ENCODE measurements around the gene BGLAP. TPM values are rescaled to one million over a fixed set of nuclear protein-coding genes. Genes with fewer than 3 reads are reported as not detected.

The BGLAP gene
- total RNA-seq, 1 experiment from 2014 or later, result 2.4 TPM

GRCh38 chr1:156253634-156254033 is 11.7 kb downstream of the BGLAP start:
- no TSS peak for BruUV-seq (replicated peaks)
- ChIA-PET CTCF (interaction anchor here (1.4 kb wide), 1 partner anchor 29 kb away, joined by 3 read pairs; no protein-coding TSS in a partner anchor), POLR2A (ENCODE audit: low non-redundant PET) (no interaction called here)
- H3K4me3 ChIP-seq (ENCODE audit: low read depth, low read length, poor library complexity, severe bottlenecking), result no peak overlapping the region
- no peak overlapping the region for H3K27ac ChIP-seq (ENCODE audit: low read depth, low read length, poor library complexity, severe bottlenecking)
- DNase-seq (ENCODE audit: low spot score), result no peak
- intact Hi-C loops (cut with micrococcal nuclease; ENCODE audit: unreplicated experiment), result no loop called here
- H3K27me3 ChIP-seq (replicated peaks; ENCODE audit: insufficient read depth, low read depth, low read length, poor library complexity), result no peaks in the 10 kb centered on the region
- TF ChIP-seq EZH2 (IDR thresholded peaks at IDR 0.05; ENCODE audit: borderline replicate concordance, low read depth, low read length, poor library complexity, severe bottlenecking), result no peak
- no peak for TF ChIP-seq CTCF (conservative IDR thresholded peaks at IDR 0.05; ENCODE audit: low read depth, low read length)
- H3K36me3 ChIP-seq (ENCODE audit: insufficient read depth, low read length, poor library complexity, severe bottlenecking), result peaks cover 73% of the 10 kb centered on the region
- H3K4me1 ChIP-seq (ENCODE audit: insufficient read depth, low read length, poor library complexity, severe bottlenecking), result no peaks in the 10 kb centered on the region
- H3K9me3 ChIP-seq (ENCODE audit: low read depth, low read length, poor library complexity, severe bottlenecking), result no peaks in the 10 kb centered on the region

GRCh38 chr1:156257711-156258110 is 15.7 kb downstream of the BGLAP start:
- H3K9me3 ChIP-seq (ENCODE audit: low read depth, low read length, poor library complexity, severe bottlenecking), result no peaks in the 10 kb centered on the region
- no peak overlapping the region for H3K4me3 ChIP-seq (ENCODE audit: low read depth, low read length, poor library complexity, severe bottlenecking)
- no peak overlapping the region for H3K27ac ChIP-seq (ENCODE audit: low read depth, low read length, poor library complexity, severe bottlenecking)
- peaks cover 76% of the 10 kb centered on the region for H3K36me3 ChIP-seq (ENCODE audit: insufficient read depth, low read length, poor library complexity, severe bottlenecking)
- no TSS peak for BruUV-seq (replicated peaks)
- ChIA-PET POLR2A (ENCODE audit: low non-redundant PET) (no interaction called here), CTCF (no interaction called here)
- TF ChIP-seq CTCF (conservative IDR thresholded peaks at IDR 0.05; ENCODE audit: low read depth, low read length), result no peak
- no peak for TF ChIP-seq EZH2 (IDR thresholded peaks at IDR 0.05; ENCODE audit: borderline replicate concordance, low read depth, low read length, poor library complexity, severe bottlenecking)
- no peaks in the 10 kb centered on the region for H3K4me1 ChIP-seq (ENCODE audit: insufficient read depth, low read length, poor library complexity, severe bottlenecking)
- intact Hi-C loops (cut with micrococcal nuclease; ENCODE audit: unreplicated experiment), result no loop called here
- DNase-seq (ENCODE audit: low spot score), result no peak
- no peaks in the 10 kb centered on the region for H3K27me3 ChIP-seq (replicated peaks; ENCODE audit: insufficient read depth, low read depth, low read length, poor library complexity)

GRCh38 chr1:156258859-156259258 is 16.9 kb downstream of the BGLAP start:
- Histone ChIP-seq H3K27ac (ENCODE audit: low read depth, low read length, poor library complexity, severe bottlenecking) (no peak overlapping the region), H3K4me1 (ENCODE audit: insufficient read depth, low read length, poor library complexity, severe bottlenecking) (no peaks in the 10 kb centered on the region), H3K27me3 (replicated peaks; ENCODE audit: insufficient read depth, low read depth, low read length, poor library complexity) (no peaks in the 10 kb centered on the region), H3K36me3 (ENCODE audit: insufficient read depth, low read length, poor library complexity, severe bottlenecking) (peaks cover 76% of the 10 kb centered on the region), H3K9me3 (ENCODE audit: low read depth, low read length, poor library complexity, severe bottlenecking) (no peaks in the 10 kb centered on the region), H3K4me3 (ENCODE audit: low read depth, low read length, poor library complexity, severe bottlenecking) (no peak overlapping the region)
- no TSS peak for BruUV-seq (replicated peaks)
- no peak for DNase-seq (ENCODE audit: low spot score)
- ChIA-PET CTCF (no interaction called here), POLR2A (ENCODE audit: low non-redundant PET) (no interaction called here)
- TF ChIP-seq EZH2 (IDR thresholded peaks at IDR 0.05; ENCODE audit: borderline replicate concordance, low read depth, low read length, poor library complexity, severe bottlenecking) (no peak), CTCF (conservative IDR thresholded peaks at IDR 0.05; ENCODE audit: low read depth, low read length) (no peak)
- intact Hi-C loops (cut with micrococcal nuclease; ENCODE audit: unreplicated experiment), result no loop called here
